ENCODE data around the gene GRK5.

GRCh38 chr10:119349341-119349740 is 142.0 kb downstream of the GRK5 start:
- no peak for TF ChIP-seq EP300 (IDR thresholded peaks at IDR 0.05)
- no peak for TF ChIP-seq CTCF (IDR thresholded peaks at IDR 0.05)
- no peak for TF ChIP-seq POLR2AphosphoS5 (IDR thresholded peaks at IDR 0.05)
- no peak for TF ChIP-seq POLR2A (IDR thresholded peaks at IDR 0.05)

Measured in sigmoid colon (tissue), 4 donors.